Gastrocnemius medialis (tissue), 4 donors: ENCODE measurements around the gene APBA2.

Source experiments
- POLR2A ChIP-seq, 2 donors: fragments of 450-650 bp; IDR thresholded peaks; one replicate each; pipeline ENCODE4 v1.6.1; 2017; ENCODE audit warnings: antibody characterized with exemption in 2 of 2, mild to moderate bottlenecking in 2 of 2, moderate library complexity in 2 of 2
- TF ChIP-seq, protein P1 (sequence below), 5 experiments: fragments of 450-650 bp in 3 of 5; fragments of 200-600 bp in 2 of 5; sonication (generic) in 2 of 5; IDR thresholded peaks in 4 of 5; conservative IDR thresholded peaks in 1 of 5; 1 replicate in 4 of 5; 2 replicates in 1 of 5; pipeline ENCODE4 v1.5.1; 2016 to 2019; ENCODE audit warnings: antibody characterized with exemption in 5 of 5, mild to moderate bottlenecking in 3 of 5, moderate library complexity in 3 of 5

DNA sequence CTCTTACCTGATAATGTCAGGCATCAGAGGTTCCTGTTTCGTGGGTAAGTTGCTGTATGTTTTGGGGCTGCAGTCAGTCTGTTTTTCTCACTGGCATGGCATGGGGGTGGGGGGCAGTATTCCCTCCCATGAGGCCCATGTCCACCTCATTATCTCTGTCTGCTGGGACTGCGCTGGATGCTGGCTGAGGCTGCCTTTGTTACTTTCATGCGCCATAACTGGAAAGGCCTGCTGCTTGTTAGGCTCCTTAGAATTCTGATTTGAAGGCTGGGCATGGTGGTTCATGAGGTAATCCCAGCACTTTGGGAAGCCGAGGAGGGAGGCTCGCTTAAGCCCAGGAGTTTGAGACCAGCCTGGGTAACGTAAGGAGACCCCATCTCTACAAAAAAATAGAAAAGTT, 9.8 kb downstream of the APBA2 start:
- TF ChIP-seq, protein P1, sequence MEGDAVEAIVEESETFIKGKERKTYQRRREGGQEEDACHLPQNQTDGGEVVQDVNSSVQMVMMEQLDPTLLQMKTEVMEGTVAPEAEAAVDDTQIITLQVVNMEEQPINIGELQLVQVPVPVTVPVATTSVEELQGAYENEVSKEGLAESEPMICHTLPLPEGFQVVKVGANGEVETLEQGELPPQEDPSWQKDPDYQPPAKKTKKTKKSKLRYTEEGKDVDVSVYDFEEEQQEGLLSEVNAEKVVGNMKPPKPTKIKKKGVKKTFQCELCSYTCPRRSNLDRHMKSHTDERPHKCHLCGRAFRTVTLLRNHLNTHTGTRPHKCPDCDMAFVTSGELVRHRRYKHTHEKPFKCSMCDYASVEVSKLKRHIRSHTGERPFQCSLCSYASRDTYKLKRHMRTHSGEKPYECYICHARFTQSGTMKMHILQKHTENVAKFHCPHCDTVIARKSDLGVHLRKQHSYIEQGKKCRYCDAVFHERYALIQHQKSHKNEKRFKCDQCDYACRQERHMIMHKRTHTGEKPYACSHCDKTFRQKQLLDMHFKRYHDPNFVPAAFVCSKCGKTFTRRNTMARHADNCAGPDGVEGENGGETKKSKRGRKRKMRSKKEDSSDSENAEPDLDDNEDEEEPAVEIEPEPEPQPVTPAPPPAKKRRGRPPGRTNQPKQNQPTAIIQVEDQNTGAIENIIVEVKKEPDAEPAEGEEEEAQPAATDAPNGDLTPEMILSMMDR (IDR thresholded peaks at IDR 0.05 in 4 of 5, conservative IDR thresholded peaks at IDR 0.05 in 1 of 5): no peak
- no peak for TF ChIP-seq POLR2A (IDR thresholded peaks at IDR 0.05)
